ENCODE data around the gene CNTN1. TPM values are rescaled to one million over a fixed set of nuclear protein-coding genes. Genes with fewer than 3 reads are reported as not detected.

The CNTN1 gene
- total and polyA plus RNA-seq, 9 of the 15 experiments (the other 6 are each of a cell fraction or from before 2014, with no cell fraction given), result 0.16 TPM; not detected in 8

DNA sequence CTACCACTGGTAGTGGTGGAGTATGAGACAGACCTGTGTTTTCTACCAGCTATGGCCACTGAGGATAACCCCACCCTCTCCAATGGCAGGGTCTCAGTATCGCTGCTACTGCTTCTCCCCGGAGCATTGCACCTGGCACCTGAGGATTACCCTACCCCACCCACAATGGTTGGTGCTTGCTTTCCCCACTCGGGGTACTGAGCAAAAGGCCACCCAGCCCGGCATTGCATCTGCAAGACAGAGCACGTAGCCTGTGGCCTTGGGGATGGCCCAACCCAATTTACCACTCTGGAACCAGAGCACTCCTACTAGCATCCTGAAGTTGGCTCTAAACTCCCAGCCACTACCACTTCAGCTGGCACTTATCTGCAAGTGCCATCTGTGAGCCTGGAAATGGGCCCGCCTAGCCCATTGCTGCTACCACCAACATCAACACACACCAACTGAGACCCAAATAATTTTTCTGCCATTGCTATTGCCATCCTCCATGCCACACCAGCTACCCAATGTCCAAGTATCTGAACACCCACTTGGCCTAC is 145.7 kb downstream of the CNTN1 start:
- Histone ChIP-seq H3K9me1 (ENCODE audit: control insufficient read depth, insufficient read depth, low read length) (no peaks in the 10 kb centered on the region), H3K9me3 (replicated peaks; ENCODE audit: control insufficient read depth, insufficient read depth, low read depth, low read length) (no peaks in the 10 kb centered on the region), H3K4me2 (ENCODE audit: insufficient read depth, low read length) (no peak overlapping the region), H3K4me1 (replicated peaks in 1 of 2; ENCODE audit: control insufficient read depth in 2 of 2, insufficient read depth in 2 of 2, low read length in 2 of 2) (no peaks in the 10 kb centered on the region), H3K4me3 (no peak overlapping the region), H3K36me3 (ENCODE audit: control insufficient read depth, insufficient read depth, low read length) (no peaks in the 10 kb centered on the region), H3K79me2 (ENCODE audit: control insufficient read depth, insufficient read depth, low read length) (no peaks in the 10 kb centered on the region), H3K27ac (ENCODE audit: extremely low read depth, low read depth, low read length) (no peak overlapping the region), H3K27me3 (ENCODE audit: control insufficient read depth in 2 of 2, insufficient read depth in 2 of 2, low read length in 2 of 2) (no peaks in the 10 kb centered on the region), H2AFZ (ENCODE audit: low read depth, low read length) (no peak overlapping the region), H4K20me1 (replicated peaks; ENCODE audit: control insufficient read depth, insufficient read depth, low read length) (no peaks in the 10 kb centered on the region), H3K9ac (ENCODE audit: insufficient read depth in 1 of 2, low read depth in 2 of 2, low read length in 2 of 2) (no peak overlapping the region)
- 0% methylated on average over 6 of the region's 6 CpGs for WGBS (ENCODE audit: insufficient coverage, low coverage, missing lambda C conversion rate)
- POLR2A ChIA-PET, result no interaction called here
- no peak for FAIRE-seq
- DNase-seq (ENCODE audit: extremely low read depth in 1 of 4, low spot score in 3 of 4), result no peak
- BruUV-seq (replicated peaks), result no TSS peak
- TF ChIP-seq ZNF175 (CRISPR knock-in tag; IDR thresholded peaks at IDR 0.05; ENCODE audit: low read depth), result no peak
- TF ChIP-seq ZNF561 (CRISPR knock-in tag; conservative IDR thresholded peaks at IDR 0.05), result no peak
- no peak for TF ChIP-seq TSHZ1 (CRISPR knock-in tag; IDR thresholded peaks at IDR 0.05)
- TF ChIP-seq IRF2 (CRISPR knock-in tag; IDR thresholded peaks at IDR 0.05), result no peak
- no peak for TF ChIP-seq SREBF2 (CRISPR knock-in tag; IDR thresholded peaks at IDR 0.05)
- CTCF ChIA-PET (ENCODE audit: low intra/inter-chr PET ratio), result no interaction called here
- intact Hi-C loops (cut with micrococcal nuclease), result no loop called here
- ATAC-seq, result no peak
- in situ Hi-C loops (cut with MboI), result no loop called here
